ENCODE results near the gene COX19.

- TF ChIP-seq CTCF (IDR thresholded peaks at IDR 0.05; ENCODE audit: insufficient read depth, low read length): peak; percentile 20
- no peak for TF ChIP-seq REST (IDR thresholded peaks at IDR 0.05; ENCODE audit: insufficient replicate concordance, low read depth)
- no peak; the same call in none of the 2 replicates for TF ChIP-seq POLR2AphosphoS5 (IDR thresholded peaks at IDR 0.05; ENCODE audit: low read depth)
- TF ChIP-seq SPI1 (IDR thresholded peaks at IDR 0.05; ENCODE audit: borderline replicate concordance, low read depth): no peak; the same call in 1 of the 2 replicates
These were observed 10.7 kb downstream of the COX19 start for GRCh38 chr7:964401-965231.
